DOHH2 (cell line): ENCODE data around the gene CCR9.

Experiments
- CTCF ChIP-seq: fragments of 200-600 bp; sonication (generic); IDR thresholded peaks from one replicate; pipeline ENCODE4 v1.5.1; 2014; ENCODE audit warnings: antibody characterized with exemption, mild to moderate bottlenecking, low read depth, low read length; ENCODE audit not compliant: poor library complexity, severe bottlenecking
- EZH2phosphoT487 ChIP-seq: fragments of 200-600 bp; sonication (generic); IDR thresholded peaks from 2 replicates; pipeline ENCODE4 v1.6.1; 2017; ENCODE audit warnings: borderline replicate concordance, mild to moderate bottlenecking, antibody characterized with exemption, low read length, moderate library complexity, mixed read lengths

GRCh38 chr3:45939341-45939771 is 53.0 kb downstream of the CCR9 start:
- TF ChIP-seq CTCF, result no peak
- TF ChIP-seq EZH2phosphoT487, result no peak
